SK-N-MC (cell line): Measurements from ENCODE around the gene GFOD1.
"Not testable (repeated sequence)": the region's sequence is repeated elsewhere in the genome, so short reads cannot be mapped to it uniquely, and the experiment has no call there.

ENCODE experiments used
- EZH2 ChIP-seq: fragments of 200-600 bp; sonication (generic); IDR thresholded peaks from one replicate; pipeline ENCODE4 v1.6.1; 2017; ENCODE audit warnings: antibody characterized with exemption
- FOXP2 ChIP-seq: optimal IDR thresholded peaks from 2 replicates; pipeline ENCODE3; 2011; ENCODE audit warnings: mild to moderate bottlenecking, moderate library complexity; ENCODE audit not compliant: insufficient read depth; ENCODE audit errors: extremely low read length, control extremely low read depth
- POLR2AphosphoS5 ChIP-seq: IDR thresholded peaks from 2 replicates; pipeline ENCODE4 v1.6.1; 2012; ENCODE audit warnings: mild to moderate bottlenecking, low read depth, low read length, borderline replicate concordance

DNA sequence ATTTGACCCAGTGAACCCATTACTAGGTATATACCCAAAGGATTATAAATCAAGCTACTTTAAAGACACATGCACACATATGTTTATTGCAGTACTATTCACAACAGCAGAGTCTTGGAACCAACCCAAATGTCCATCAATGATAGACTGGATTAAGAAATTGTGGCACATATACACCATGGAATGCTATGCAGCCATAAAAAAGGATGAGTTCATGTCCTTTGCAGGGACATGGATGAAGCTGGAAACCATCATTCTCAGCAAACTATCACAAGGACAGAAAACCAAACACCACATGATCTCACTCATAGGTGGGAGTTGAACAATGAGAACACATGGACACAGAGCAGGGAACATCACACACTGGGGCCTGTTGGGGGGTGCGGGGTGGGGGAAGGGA, 98.2 kb downstream of the GFOD1 start:
- TF ChIP-seq EZH2, POLR2AphosphoS5, FOXP2: not testable (repeated sequence)
